ENCODE measurements around the gene MVP.

DNA sequence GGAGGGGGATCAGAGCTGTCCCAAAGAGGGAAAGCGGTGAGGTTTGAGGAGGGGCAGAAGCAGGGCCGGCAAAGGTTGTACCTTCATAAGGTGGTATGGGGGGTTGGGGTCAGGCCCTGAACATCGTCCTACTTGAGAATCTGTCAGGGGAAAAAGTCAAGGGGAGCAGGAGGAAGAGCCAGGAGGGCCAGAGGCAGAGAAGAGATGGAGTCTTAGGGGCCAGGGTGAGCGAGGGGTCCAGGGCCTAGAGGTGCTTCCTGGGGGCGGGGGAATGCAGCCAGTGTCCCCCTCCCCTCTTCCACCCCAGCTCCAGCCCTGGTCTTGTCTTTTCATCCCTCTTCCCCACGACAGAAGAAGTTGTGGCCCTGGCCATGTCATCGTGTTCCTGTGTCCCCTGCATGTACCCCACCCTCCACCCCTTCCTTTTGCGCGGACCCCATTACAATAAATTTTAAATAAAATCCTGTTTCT is 9.5 kb upstream of the MVP start:
- no peak for TF ChIP-seq POLR2A (IDR thresholded peaks at IDR 0.05)
- no peak for TF ChIP-seq CTCF (IDR thresholded peaks at IDR 0.05)
